GM10248 (cell line): ENCODE results near the gene SERTM1.

Experiments
- CTCF ChIA-PET: fragments of 300-600 bp; sonication (Branson Sonifier 250); formaldehyde crosslinking; extraction: SDS; loops from one replicate; lab custom pipeline; 2021; ENCODE audit warnings: antibody characterized with exemption; lab: Yijun Ruan, JAX
- POLR2A ChIA-PET: fragments of 350-650 bp; sonication (Branson Sonifier 250); formaldehyde crosslinking; extraction: SDS; loops from one replicate; lab custom pipeline; 2020; ENCODE audit warnings: antibody characterized with exemption; lab: Yijun Ruan, JAX
- DNase-seq: peaks from one replicate; pipeline ENCODE4 v3.0.0; 2012; ENCODE audit errors: extremely low spot score
- CTCF ChIP-seq: IDR thresholded peaks from 2 replicates; pipeline ENCODE4 v1.5.1; 2012; ENCODE audit warnings: mild to moderate bottlenecking, low read depth; ENCODE audit errors: extremely low read depth, missing control alignments, control extremely low read depth

The SERTM1 gene

GRCh38 chr13:36680913-36681312, 7.1 kb downstream of the SERTM1 start:
- TF ChIP-seq CTCF = no peak
- no peak for DNase-seq
- ChIA-PET POLR2A (no interaction called here), CTCF (interaction anchor here (0.9 kb wide), 1 partner anchor 14 kb away, joined by 3 read pairs; no protein-coding TSS in a partner anchor)

GRCh38 chr13:36681894-36682624, 8.2 kb downstream of the SERTM1 start:
- ChIA-PET POLR2A (no interaction called here), CTCF (interaction anchor here (0.6 to 2.4 kb wide), 4 partner anchors 9 to 200 kb away, joined by 3 to 11 read pairs (median 3); no protein-coding TSS in a partner anchor)
- no peak for DNase-seq
- TF ChIP-seq CTCF = no peak

- no peak for TF ChIP-seq CTCF
- no peak for DNase-seq
- ChIA-PET POLR2A (no interaction called here), CTCF (interaction anchor here (2.4 kb wide), 1 partner anchor 8 kb away, joined by 11 read pairs; no protein-coding TSS in a partner anchor)
Observed at GRCh38 chr13:36683701-36684100, 9.9 kb downstream of the SERTM1 start.

GRCh38 chr13:36685927-36686326, 12.1 kb downstream of the SERTM1 start:
- DNase-seq = no peak
- ChIA-PET POLR2A (no interaction called here), CTCF (interaction anchor here (1.9 kb wide), 1 partner anchor 25 kb away, joined by 4 read pairs; no protein-coding TSS in a partner anchor)
- TF ChIP-seq CTCF = no peak

- no peak for DNase-seq
- ChIA-PET POLR2A (no interaction called here), CTCF (no interaction called here)
- no peak for TF ChIP-seq CTCF
Observed at GRCh38 chr13:36696410-36697010, 22.7 kb downstream of the SERTM1 start.

- ChIA-PET CTCF (interaction anchor here (1.1 to 2.2 kb wide), 2 partner anchors 10 kb away, joined by 3 to 5 read pairs; no protein-coding TSS in a partner anchor), POLR2A (no interaction called here)
- no peak for DNase-seq
- TF ChIP-seq CTCF = no peak
Observed at GRCh38 chr13:36700170-36700569, 26.4 kb downstream of the SERTM1 start.
